Activated CD8-positive, alpha-beta memory T cell treated with anti-CD3 and anti-CD28 coated beads, Interleukin-2, amount 50 U/mL, for 1 hour (primary cell): Measurements from ENCODE around the gene UAP1L1.

Source experiments
- DNase-seq: peaks from one replicate; pipeline ENCODE4 v3.0.0-alpha.2; 2020; ENCODE audit errors: extremely low read depth

UAP1L1 gene

DNA sequence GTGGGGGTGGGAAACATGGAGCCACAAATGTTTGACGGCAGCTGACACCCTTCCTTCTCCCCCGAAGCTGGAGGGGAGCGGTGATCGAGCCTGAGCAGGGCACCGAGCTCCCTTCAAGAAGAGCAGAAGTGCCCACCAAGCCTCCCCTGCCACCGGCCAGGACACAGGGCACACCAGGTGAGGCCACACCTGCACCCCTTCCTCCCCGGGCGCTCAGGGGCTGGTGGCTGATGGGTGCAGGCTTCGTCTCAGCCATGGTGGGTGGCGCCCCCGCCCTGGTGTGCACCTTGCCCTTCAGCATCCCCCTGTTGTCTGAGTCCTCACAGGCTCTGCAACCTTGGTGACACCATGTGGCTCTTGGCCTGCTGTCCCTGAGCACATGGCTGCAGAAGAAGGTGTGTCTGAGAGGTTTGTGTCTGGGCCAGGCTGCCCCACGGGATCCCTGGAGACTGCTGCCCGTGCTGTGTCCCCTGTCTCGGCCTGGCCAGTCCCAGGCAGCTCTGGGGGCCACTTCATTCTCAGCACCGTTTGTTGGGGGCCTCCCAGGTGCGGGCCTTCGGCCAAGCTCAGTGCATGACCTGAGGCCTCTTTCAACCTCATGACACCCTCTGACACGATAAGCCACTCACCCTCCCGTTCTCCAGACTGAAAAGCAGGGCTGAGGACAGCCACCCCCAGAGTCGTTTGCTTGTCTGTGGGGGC is 20.6 kb downstream of the UAP1L1 start:
- DNase-seq, result no peak

DNA sequence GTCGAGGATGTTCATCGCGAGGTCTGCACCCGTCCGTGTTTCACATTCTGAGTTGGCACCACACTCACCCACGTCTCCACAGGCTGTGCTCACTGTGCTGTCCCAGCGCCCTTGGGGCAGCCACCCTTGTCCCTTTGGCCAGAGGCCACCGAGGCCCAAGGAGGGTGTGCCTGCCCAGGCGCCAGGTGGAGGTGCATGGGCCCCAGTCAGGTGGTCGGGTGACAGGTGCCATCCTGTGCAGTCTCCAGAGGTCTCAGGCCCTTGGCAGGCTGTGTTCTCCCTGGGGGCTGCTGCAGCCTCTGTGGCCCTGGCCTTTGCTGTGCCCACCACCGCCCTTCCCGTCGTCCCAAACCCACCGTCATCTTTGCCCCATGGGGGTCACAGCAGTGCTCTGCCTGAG is 21.9 kb downstream of the UAP1L1 start:
- DNase-seq, result no peak

DNA sequence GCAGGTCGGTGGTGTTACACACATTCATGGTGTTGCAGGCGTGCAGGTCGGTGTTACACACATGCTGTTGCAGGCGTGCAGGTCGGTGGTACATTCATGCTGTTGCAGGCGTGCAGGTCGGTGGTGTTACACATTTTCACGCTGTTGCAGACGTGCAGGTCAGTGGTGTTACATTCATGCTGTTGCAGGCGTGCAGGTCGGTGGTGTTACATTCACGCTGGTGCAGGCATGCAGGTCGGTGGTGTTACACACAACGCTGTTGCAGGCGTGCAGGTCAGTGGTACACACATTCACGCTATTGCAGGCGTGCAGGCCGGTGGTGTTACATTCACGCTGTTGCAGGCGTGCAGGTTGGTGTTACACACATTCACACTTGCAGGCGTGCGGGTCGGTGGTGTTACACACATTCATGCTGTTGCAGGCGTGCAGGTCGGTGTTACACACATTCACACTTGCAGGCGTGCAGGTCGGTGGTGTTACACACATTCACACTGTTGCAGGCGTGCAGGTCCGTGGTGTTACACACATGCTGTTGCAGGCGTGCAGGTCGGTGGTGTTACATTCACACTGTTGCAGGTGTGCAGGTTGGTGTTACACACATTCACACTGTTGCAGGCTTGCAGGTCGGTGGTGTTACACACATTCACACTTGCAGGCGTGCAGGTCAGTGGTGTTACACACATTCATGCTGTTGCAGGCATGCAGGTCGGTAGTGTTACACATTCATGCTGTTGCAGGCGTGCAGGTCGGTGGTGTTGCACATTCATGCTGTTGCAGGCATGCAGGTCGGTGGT is 26.1 kb downstream of the UAP1L1 start:
- no peak for DNase-seq

DNA sequence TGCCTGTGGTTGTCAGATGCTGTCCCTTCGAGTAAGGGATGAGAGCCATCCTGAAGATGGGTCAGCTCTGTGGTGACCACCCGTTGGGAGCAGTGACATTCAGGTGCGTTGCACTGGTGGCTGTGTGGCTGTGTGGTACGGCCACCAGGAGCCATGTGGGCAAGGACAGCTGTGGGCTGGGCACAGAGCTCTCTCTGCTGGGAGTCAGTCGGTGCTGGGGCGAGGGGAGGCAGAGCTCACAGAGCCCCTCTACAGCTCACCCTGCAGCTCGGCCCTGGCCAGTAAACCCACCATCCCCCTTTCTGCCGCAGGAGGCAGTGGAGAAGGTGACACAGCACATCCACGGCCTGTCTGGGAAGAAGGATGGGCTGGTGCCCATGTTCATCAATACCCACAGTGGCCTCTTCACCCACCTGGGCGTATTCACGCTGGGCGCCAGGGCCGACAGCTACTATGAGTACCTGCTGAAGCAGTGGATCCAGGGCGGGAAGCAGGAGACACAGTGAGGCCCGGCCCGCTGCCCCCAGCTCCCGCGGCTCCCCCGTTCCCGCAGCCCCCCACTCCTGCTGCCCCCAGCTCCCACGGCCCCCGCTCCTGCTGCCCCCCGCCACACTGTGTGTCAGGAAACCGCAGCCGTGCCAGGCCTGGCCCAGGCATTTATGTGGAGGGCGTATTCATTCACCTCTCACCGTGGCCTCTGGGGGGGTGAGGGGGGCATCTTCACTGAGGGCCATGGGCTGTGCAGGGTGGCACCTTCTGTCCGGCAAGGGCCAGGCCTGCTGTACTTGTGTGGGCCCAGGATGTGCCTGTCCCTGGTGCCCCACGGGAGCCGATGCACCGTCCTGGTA is 28.7 kb downstream of the UAP1L1 start:
- no peak for DNase-seq

DNA sequence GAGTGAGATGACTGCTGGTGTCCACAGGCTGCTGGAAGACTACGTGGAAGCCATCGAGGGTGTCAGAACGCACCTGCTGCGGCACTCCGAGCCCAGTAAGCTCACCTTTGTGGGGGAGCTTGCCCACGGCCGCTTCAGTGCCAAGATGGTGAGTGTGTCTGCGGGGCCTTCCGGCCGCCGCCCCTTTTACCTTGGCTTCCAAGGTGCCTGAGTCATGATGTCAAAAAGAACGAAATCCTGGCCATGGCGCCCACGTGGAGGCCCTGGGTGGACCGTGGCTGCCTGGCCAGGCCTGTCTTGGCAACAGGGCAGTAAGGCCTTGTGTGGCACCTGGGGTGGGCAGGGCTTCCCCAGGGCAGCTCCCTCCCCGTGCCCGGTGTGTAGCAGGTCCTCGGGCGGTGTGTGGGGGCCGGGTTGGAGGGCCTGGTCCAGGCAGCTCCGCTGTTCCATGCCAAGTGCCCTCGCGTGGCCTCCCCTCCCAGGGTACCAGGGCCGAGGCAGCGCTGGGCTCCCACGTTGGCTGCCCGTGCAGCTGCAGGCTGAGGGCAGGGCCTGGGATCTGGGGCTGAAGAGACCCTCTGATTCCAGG is 29.4 kb downstream of the UAP1L1 start:
- DNase-seq, result no peak

DNA sequence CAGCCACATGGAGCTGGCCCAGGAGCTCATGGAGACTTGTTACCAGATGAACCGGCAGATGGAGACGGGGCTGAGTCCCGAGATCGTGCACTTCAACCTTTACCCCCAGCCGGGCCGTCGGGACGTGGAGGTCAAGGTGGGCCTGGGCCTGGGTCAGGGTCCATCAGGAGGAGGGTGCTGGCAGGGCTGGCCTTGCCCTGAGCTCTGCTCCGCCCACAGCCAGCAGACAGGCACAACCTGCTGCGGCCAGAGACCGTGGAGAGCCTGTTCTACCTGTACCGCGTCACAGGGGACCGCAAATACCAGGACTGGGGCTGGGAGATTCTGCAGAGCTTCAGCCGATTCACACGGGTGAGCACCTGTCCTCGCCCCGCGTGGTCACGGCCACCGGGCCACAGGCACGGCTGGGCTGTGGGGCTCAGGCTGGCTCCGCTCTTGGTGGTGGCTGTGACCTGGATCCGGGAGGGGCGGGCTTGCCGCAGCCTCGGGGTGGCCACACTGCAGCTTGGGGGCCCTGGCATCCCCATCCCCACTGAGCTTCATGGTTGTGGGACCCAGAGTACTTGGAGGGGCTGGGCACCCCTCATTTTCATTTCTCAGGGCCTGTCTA is 30.1 kb downstream of the UAP1L1 start:
- no peak for DNase-seq

DNA sequence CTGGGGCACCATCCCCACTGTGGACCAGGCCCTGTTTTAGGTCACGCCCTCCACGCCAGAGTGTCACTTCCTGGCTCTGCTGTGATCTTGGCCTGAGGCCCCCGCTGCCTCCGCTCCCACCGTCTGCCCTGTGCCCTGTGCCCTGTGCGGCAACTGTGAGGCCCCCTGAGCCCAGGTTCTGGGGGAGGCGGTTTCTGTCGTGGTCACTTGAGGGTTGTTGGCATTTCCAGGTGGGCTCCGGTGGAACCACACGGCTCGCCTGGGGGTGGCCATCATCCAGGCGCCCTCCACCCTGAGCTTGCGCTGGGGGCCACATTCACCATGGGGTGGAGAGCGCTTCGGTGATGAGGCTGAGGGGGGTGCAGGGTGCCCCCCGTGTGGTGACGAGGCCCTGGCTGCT is 30.7 kb downstream of the UAP1L1 start:
- no peak for DNase-seq

DNA sequence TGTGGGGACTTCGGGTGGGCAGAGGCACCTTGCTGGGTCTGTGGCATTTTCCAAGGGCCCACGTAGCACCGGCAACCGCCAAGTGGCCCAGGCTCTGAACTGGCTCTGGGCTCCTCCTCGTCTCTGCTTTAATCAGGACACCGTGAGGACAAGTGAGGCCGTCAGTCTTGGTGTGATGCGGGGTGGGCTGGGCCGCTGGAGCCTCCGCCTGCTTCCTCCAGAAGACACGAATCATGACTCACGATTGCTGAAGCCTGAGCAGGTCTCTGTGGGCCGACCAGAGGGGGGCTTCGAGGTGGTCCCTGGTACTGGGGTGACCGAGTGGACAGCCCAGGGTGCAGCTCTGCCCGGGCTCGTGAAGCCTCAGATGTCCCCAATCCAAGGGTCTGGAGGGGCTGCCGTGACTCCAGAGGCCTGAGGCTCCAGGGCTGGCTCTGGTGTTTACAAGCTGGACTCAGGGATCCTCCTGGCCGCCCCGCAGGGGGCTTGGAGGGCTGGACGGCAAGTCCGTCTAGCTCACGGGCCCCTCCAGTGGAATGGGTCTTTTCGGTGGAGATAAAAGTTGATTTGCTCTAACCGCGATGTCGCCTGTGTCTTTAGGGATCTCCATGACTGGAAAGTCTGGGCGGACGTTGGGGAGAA is 31.4 kb downstream of the UAP1L1 start:
- no peak for DNase-seq

DNA sequence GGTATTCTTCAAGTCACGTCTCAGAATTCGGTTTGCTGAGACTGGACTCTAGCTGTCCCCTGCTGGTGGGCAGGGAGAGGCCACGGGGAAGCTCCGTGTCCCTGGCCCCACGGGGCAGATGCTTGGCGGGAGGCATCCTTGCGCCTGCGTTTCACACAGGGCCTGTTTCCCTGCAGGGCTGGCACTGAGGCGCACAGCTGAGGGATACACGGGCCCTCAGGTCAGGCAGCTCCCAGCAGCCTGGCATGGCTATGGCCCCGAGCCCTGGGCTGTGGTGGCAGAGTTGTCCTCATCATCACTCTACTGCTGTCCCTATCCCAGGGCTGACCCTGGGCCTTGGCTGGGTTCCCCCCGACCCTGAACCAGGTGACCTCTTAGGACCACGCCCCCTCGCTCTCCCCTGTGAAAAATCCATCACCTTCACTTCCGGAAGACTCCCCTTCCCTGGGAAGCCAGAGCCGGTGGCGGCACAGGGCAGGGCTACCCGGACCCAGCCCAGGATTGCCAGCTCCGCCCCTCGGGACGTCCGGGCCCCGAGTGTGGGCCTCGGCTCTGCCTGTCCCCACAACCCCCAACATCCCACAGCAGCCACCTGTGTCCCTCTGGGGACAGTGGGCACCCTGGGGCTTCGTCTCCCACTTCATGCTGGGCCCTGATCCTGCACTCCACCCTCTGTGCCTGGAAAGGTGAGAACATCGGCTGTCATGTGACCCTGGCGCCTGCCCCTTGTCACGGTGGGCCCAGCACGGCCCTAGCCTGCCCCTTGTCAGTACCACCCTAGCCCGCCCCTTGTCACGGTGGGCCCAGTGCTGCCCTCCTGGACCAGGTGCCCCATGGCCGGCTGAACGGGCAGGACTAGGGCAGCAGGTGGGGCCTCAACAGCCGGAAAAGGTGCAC is 32.2 kb downstream of the UAP1L1 start:
- DNase-seq, result no peak

DNA sequence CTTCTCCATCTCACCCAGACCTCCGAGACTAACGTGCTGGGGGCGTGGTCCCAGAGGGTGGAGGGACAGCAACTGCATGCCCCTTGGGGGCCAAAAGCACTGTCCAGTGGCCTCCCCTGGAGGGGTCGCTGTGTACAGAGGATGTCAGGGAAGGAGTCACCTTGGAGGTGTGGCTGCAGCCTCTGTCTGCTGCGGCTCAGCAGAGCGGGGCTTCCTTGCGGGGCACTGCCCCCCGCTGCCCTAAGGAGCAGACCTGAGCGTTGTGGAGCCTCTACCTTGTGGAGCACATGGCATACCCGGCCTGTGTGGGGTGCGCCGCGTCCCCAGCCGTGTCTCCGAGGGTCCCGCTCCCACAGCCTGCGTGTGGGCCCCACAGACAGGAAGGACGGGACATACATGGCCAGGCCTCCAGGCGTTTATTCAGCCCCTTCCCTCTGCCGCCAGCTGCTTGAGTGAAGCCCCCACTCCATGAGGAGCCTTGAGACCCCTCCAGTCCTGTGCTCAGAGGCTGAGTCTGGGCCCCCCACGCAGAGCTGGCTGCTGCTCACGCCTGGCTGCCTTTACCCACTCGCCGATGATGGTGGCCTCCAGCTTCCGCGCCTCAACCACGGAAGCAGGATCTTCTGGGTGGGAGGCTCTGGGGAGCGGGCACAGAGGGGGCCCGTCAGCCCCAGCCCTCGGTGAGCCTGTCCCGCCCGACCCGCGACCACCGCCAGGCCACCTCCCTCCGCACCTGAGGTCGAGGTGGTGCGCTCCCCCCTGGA is 33.0 kb downstream of the UAP1L1 start:
- no peak for DNase-seq

DNA sequence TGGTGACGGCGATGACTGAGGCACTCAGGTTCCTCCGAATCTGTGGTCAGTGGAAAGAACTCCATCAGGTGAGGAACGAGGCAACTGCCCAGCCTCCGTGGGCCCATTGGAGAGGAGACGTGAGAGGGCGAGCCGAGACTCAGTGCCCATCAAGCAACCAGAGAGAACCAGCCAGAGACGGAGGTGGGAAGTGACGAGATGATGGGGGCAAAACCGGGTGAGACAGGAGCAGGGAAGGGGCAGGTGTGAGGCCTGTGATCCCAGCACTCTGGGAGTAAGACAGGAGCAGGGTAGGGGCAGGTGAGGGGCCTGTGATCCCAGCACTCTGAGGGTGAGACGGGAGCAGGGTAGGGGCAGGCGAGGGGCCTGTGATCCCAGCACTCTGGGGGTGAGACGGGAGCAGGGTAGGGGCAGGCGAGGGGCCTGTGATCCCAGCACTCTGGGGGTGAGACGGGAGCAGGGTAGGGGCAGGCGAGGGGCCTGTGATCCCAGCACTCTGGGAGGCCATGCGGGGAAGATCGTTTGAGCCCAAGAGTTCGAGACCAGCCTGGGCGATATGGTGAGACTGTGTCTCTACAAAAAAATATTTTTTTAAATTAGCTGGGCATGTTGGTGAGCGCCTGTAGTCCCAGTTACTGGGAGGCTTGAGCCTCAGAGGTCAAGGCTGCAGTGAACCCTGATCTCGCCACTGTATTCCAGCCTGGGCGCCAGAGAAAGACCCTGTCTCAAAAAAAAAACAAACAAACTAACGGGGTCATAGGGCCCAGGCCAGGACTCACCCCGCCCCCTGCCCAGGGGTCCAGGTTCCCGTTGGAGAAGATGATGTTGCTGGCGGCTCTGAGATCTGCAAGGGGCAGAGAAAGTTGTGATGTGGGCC is 33.8 kb downstream of the UAP1L1 start:
- DNase-seq, result no peak

DNA sequence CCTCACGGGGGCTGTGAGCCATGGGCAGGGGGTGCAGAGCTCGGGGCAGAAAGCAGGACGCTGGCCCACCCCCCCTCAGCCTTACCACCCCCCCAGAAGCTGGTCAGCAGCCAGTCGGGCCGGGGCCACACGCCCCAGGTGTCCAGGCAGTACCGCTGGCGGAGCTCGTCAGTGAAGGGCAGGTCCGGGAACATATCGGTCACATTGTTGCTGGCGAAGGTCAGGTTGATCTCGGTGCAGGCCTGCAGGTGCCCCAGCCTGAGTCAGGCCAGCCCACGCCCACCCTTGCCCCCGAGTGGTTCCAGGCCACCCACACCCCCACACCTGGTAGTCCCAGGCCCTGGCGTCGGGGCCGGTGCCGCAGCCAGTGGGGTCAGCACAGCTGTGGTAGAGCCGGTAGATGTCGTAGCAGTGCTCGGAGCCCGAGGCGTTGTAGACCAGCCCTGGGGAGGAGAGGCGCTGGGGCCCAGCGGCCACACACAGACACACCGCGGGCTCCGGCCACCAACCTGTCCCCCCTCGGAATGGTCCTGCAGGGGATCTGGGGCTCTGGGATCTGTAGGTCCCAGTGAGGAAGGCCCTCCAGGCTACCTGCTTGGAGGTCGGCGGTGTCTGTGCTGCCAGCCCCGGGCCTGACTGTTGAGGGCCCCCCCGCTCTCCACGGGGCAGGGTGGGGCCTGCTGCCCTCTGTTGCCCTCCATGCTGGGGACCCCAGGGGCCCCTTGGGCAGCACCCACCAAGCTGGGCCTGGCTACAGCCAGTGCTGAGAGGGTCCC is 34.7 kb downstream of the UAP1L1 start:
- DNase-seq, result no peak

DNA sequence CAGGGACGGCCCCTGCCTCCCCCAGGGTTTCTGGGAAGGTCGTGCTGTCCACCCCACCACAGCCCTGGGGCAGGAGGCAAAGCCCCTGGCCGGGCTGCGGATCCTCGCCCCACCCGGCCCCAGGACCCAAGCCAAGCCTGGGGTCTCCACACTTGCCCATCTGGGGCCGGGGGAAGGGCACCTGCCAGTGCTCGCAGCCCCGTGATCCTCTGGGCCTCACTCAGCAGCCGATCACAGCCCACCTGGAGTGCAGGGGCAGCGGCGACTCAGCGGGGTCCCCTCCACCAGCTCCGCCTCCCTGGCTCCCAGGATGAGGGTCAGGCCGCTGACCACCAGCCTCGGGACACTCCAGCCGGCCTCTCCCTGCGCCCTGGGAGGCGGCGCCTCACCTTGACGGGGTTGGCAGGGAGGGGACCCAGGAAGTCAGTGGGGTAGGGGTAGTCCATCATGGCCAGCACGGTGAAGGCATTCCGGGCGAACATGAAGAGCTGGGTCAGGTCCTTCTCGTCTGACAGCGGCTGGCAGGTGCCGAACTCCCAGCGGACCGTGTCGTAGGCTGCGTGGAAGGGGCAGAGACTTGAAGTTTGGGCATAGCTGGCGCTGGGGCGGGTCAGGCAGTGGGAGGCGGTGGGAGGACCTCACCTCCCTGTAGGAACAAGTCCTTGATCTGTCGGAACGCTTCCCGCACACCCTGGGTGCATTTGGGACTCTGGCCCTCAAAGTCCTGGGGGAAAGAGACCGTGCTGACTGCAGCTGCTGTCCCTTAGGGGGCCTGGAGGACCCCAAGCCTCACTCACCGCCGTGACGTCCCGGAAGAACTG is 35.5 kb downstream of the UAP1L1 start:
- DNase-seq, result no peak

DNA sequence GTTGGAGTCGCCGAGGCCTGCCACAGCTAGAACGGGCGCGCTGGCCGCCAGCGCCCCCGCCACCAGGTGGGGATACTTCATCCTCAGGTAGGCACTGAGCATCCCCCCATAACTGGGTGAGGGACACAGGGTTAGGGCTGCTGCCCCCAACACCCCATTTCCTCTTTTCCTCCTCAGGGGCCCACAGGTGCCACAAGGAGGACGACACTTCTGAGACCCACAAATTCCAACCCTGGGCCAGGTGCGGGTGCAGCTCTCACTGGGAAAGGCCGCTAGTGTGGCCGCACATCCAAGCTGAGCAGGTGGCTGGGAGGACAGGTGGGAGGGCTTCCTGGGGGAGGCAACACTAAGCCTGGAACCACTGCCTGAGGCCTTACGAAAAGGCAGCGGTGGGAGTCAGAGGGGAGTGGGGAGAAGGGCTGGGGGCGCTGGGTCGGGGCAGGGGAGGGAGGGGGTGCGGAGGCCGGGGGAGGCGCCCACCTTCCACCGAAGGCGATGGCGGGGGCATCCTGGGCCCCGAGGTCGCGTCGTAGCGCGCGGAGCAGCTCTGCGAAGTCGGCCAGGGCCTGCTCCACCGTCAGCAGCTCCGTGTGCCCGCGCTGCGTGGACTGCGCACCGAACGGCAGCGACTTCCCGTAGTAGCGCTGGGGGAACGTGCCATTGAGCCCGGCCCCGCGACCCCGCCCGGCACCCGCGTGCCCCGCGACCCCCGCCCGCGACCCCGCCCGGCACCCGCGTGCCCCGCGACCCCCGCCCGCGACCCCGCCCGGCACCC is 36.3 kb downstream of the UAP1L1 start:
- no peak for DNase-seq

DNA sequence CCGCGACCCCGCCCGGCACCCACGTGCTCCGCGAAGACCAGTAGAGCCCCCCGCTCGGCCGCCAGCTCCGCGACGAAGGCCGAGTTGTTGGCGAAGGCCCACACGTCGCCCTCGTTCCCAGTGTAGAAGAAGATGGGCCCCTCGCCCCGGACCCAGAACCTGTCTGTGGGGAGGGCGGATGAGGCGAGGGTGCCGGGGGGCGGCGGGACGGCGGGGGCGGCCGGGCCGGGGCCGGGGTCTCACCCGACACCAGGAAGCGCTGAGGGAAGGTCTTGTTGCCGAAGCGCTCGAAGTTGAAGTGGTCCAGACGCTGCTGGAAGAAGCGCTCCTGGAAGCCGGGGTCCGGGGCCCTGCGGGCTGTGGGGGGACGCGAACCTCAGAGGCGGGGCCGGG is 36.9 kb downstream of the UAP1L1 start:
- DNase-seq, result no peak
